K562 (cell line): ENCODE data around the gene C18orf32. TPM values are rescaled to one million over a fixed set of nuclear protein-coding genes. Genes with fewer than 3 reads are reported as not detected.
A peak's percentile ranks its signal among the peaks of the same experiment; 100 is the strongest.

Source experiments
- CEBPB ChIP-seq: fragments of 450-650 bp; IDR thresholded peaks from 2 replicates; pipeline ENCODE4 v1.6.1; 2016; ENCODE audit warnings: missing genetic modification characterization, missing compliant biosample characterization
- CEBPG ChIP-seq, 3 experiments: fragments of 200-800 bp in 1 of 3; sonication (Bioruptor generic) in 1 of 3; sonication (generic) in 1 of 3; formaldehyde crosslinking in 1 of 3; IDR thresholded peaks in 2 of 3; conservative IDR thresholded peaks in 1 of 3; 2 replicates each; pipeline versions ENCODE4 v1.6.1 to v1.8.0; 2016 to 2022; ENCODE audit warnings: missing compliant biosample characterization in 2 of 3, missing genetic modification characterization in 2 of 3, mild to moderate bottlenecking in 1 of 3, missing genetic modification reagents in 1 of 3
- FOXM1 ChIP-seq, 2 experiments: fragments of 450-650 bp in 1 of 2; sonication (generic) in 1 of 2; formaldehyde crosslinking in 1 of 2; IDR thresholded peaks; 2 replicates each; pipeline versions ENCODE4 v1.6.1 to v1.9.0; 2017 to 2022; ENCODE audit warnings: low read depth in 2 of 2, mild to moderate bottlenecking in 2 of 2, missing genetic modification reagents in 1 of 2, moderate library complexity in 1 of 2
- MGA ChIP-seq: fragments of 450-650 bp; IDR thresholded peaks from 2 replicates; pipeline ENCODE4 v1.6.1; 2016; ENCODE audit warnings: mild to moderate bottlenecking, moderate library complexity
- NR1H2 ChIP-seq: sonication (generic); formaldehyde crosslinking; IDR thresholded peaks from 2 replicates; pipeline ENCODE4 v1.4.0; 2020; ENCODE audit warnings: mild to moderate bottlenecking, missing genetic modification reagents
- POLR2H ChIP-seq: IDR thresholded peaks from 2 replicates; pipeline ENCODE4 v1.6.1; 2016; ENCODE audit warnings: missing genetic modification characterization, low read depth, mild to moderate bottlenecking, control low read depth, missing compliant biosample characterization, moderate library complexity
- POLR3A ChIP-seq: IDR thresholded peaks from 2 replicates; pipeline ENCODE4 v1.6.1; 2011; ENCODE audit warnings: borderline replicate concordance, mild to moderate bottlenecking, moderate library complexity; ENCODE audit not compliant: insufficient read length, insufficient read depth; ENCODE audit errors: extremely low read depth
- SOX6 ChIP-seq: fragments of 450-650 bp; IDR thresholded peaks from 2 replicates; pipeline ENCODE4 v1.6.1; 2014; ENCODE audit warnings: mild to moderate bottlenecking
- SRSF9 ChIP-seq: fragments of 200-400 bp; formaldehyde crosslinking; IDR thresholded peaks from 2 replicates; pipeline ENCODE4 v1.6.1; 2017; ENCODE audit warnings: low read depth, low read length, borderline replicate concordance
- ZBTB33 ChIP-seq: sonication (generic); formaldehyde crosslinking; IDR thresholded peaks from 2 replicates; pipeline ENCODE4 v1.8.1; 2023; ENCODE audit warnings: mild to moderate bottlenecking, missing genetic modification reagents
- ZFPM2 ChIP-seq: fragments of 250-450 bp; sonication (Bioruptor Pico); IDR thresholded peaks from 2 replicates; pipeline ENCODE4 v1.5.1; 2022; ENCODE audit warnings: mild to moderate bottlenecking
- ZKSCAN3 ChIP-seq: fragments of 250-450 bp; sonication (Bioruptor Pico); IDR thresholded peaks from 2 replicates; pipeline ENCODE4 v1.4.0; 2020
- ZNF174 ChIP-seq: fragments of 250-450 bp; sonication (Bioruptor Pico); IDR thresholded peaks from 2 replicates; pipeline ENCODE4 v1.4.0; 2020; ENCODE audit warnings: mild to moderate bottlenecking
- ZZZ3 ChIP-seq: fragments of 450-650 bp; IDR thresholded peaks from 2 replicates; pipeline ENCODE4 v1.6.1; 2016; ENCODE audit warnings: antibody characterized with exemption, mild to moderate bottlenecking, moderate library complexity
- polyA plus RNA-seq, 8 experiments: library from polyadenylated mRNA; depleted of rRNA in 4 of 8; stranded (reverse) in 5 of 8; unstranded in 3 of 8; fragments of >200 nt; fragmentation: Nextera tagmentation in 2 of 8; fragmentation: Illumina TruSeq in 1 of 8; extraction: Ambion mirVana in 2 of 8; extraction: Trizol in 1 of 8; gene quantifications; 2 replicates each; pipeline versions ENCODE4 v1.2.1 to v1.2.3, GENCODE V29; 2011 to 2014; ENCODE audit warnings: inconsistent platforms in 1 of 8, missing spikeins in 1 of 8
- total RNA-seq, 7 experiments: library from RNA; depleted of rRNA in 6 of 7; stranded (reverse); fragments of >200 nt in 6 of 7; fragmentation: Illumina TruSeq in 2 of 7; extraction: Trizol in 2 of 7; gene quantifications; 2 replicates each; pipeline versions ENCODE4 v1.2.1 to v1.2.3, GENCODE V29; 2011 to 2021; ENCODE audit warnings: low replicate concordance in 1 of 7

Gene C18orf32
- total and polyA plus RNA-seq, 9 of the 15 experiments (the other 6 are each of a cell fraction or from before 2014, with no cell fraction given), result 8.5 to 35.0 (median 20.4) TPM

- TF ChIP-seq MGA (peak; percentile 6; the same call in 1 of the 2 replicates), ZBTB33 (CRISPR knock-in tag) (no peak), FOXM1 (IDR thresholded peaks at IDR 0.05; ENCODE audit: low read depth) (0 out of 2 replicates have a peak, but pooled peaks have one; percentile 11), FOXM1 (CRISPR knock-in tag; IDR thresholded peaks at IDR 0.05; ENCODE audit: low read depth) (no peak), SRSF9 (no peak), POLR3A (peak; percentile 65), CEBPB (tag) (no peak), ZFPM2 (CRISPR knock-in tag) (no peak), CEBPG (CRISPR knock-in tag; IDR thresholded peaks at IDR 0.05) (no peak), CEBPG (tag; conservative IDR thresholded peaks at IDR 0.05 in 1 of 2, IDR thresholded peaks at IDR 0.05 in 1 of 2) (peak in 1 of 2 experiments; percentile 13; a peak in 1 of 4 replicates), SOX6 (no peak), NR1H2 (CRISPR knock-in tag) (no peak), ZZZ3 (no peak), ZNF174 (CRISPR knock-in tag) (no peak), POLR2H (peak; percentile 45), ZKSCAN3 (CRISPR knock-in tag) (no peak)
Observed at GRCh38 chr18:49460976-49461601, 25.9 kb downstream of the C18orf32 start (continued).
